Ovary (tissue), 9 donors: ENCODE data around the gene PAK2. TPM values are rescaled to one million over a fixed set of nuclear protein-coding genes. Genes with fewer than 3 reads are reported as not detected.

Experiments
- DNase-seq, 5 donors: peaks; one replicate each; pipeline ENCODE4 v3.0.0-alpha.2; 2019 to 2020
- H3K27ac ChIP-seq, 2 donors: fragments of 200-600 bp; one replicate each; pipeline versions ENCODE4 v1.5.1 to v1.8.0; 2019 to 2022
- H3K27me3 ChIP-seq: fragments of 200-600 bp; one replicate; pipeline ENCODE4 v1.8.0; 2022
- H3K36me3 ChIP-seq: fragments of 200-600 bp; sonication (generic); one replicate; pipeline ENCODE4 v1.5.1; 2019
- H3K4me1 ChIP-seq: one replicate; pipeline ENCODE4 v1.8.1; 2013; ENCODE audit warnings: mild to moderate bottlenecking, moderate library complexity; ENCODE audit not compliant: insufficient read depth
- H3K4me3 ChIP-seq: fragments of 200-600 bp; sonication (generic); one replicate; pipeline ENCODE4 v1.5.1; 2017
- H3K9me3 ChIP-seq, 2 donors: fragments of 200-600 bp in 1 of 2; sonication (generic) in 1 of 2; one replicate each; pipeline versions ENCODE4 v1.5.1 to v1.8.1; 2013 to 2019; ENCODE audit warnings: mild to moderate bottlenecking in 1 of 2, moderate library complexity in 1 of 2
- CTCF ChIP-seq, 3 donors: fragments of 450-650 bp in 2 of 3; fragments of 200-600 bp in 1 of 3; IDR thresholded peaks; one replicate each; pipeline versions ENCODE4 v1.5.1 to v1.8.0; 2016 to 2022; ENCODE audit warnings: antibody characterized with exemption in 3 of 3, mild to moderate bottlenecking in 1 of 3
- EP300 ChIP-seq: sonication (generic); formaldehyde crosslinking; IDR thresholded peaks from one replicate; pipeline ENCODE4 v1.6.1; 2017; ENCODE audit warnings: antibody characterized with exemption
- POLR2A ChIP-seq: fragments of 450-650 bp; IDR thresholded peaks from one replicate; pipeline ENCODE4 v1.6.1; 2017; ENCODE audit warnings: antibody characterized with exemption, mild to moderate bottlenecking, moderate library complexity
- WGBS, 3 donors: extraction: QIAGEN DNeasy Blood & Tissue Kit in 1 of 3; methylation state at CpG; one replicate each; pipeline versions ENCODE4 v1.1.5 to v1.1.7; 2013 to 2017; 5-methylcytosine and 5-hydroxymethylcytosine counted together
- intact Hi-C, 4 donors: fragments of 100-400 bp; cut with DNase I; formaldehyde crosslinking; loops; one replicate each; pipeline versions ENCODE4 v1.11.0 to v1.15.1; 2022 to 2023
- polyA plus RNA-seq, 2 donors: library from polyadenylated mRNA; stranded (reverse); fragments of 200-250 nt in 1 of 2; fragments of 350-450 nt in 1 of 2; fragmentation: Illumina TruSeq in 1 of 2; extraction: RNeasy Lipid Tissue Mini Kit (QIAGEN cat#74804) in 1 of 2; gene quantifications; one replicate each; pipeline ENCODE4 v1.2.3, GENCODE V29; 2013 to 2014
- total RNA-seq, 7 donors: library from RNA; depleted of rRNA in 2 of 7; stranded (reverse); fragments of >200 nt in 2 of 7; fragmentation: NEBNext Ultra II Directional in 3 of 7; extraction: Animal tissue kit (Norgen Biotek cat#: 25700) in 3 of 7; gene quantifications; one replicate each; pipeline versions ENCODE4 v1.1.0 to v1.2.4, GENCODE V29; 2016 to 2023
- donor health status: DM: no; HTN: no; CAD: no; lungs with moderate emphysema.
- donor health status: DM: no; HTN: no; CAD: no.
- donor health status: Bipolar disorder and iron deficiency.
- donor health status: DM: yes; HTN: yes; CAD: no.
- donor health status: DM: no; HTN: no; CAD: no.
- donor health status: DM: yes; HTN: yes; CAD: no.

PAK2 gene
- total and polyA plus RNA-seq, 9 donors = 17.0 to 59.5 (median 44.2) TPM

GRCh38 chr3:196700801-196701200 is 38.9 kb upstream of the PAK2 start:
- Histone ChIP-seq H3K27ac (no peak overlapping the region), H3K27me3 (no peaks in the 10 kb centered on the region), H3K4me1 (peaks cover 1% of the 10 kb centered on the region), H3K36me3 (no peaks in the 10 kb centered on the region), H3K9me3 (no peaks in the 10 kb centered on the region), H3K4me3 (no peak overlapping the region)
- no peak for DNase-seq
- WGBS, 3 donors = 80 to 85% (median 80%) methylated on average over 4 of the region's 4 CpGs
- TF ChIP-seq CTCF (IDR thresholded peaks at IDR 0.05) = no peak
- no peak for TF ChIP-seq EP300
- no peak for TF ChIP-seq POLR2A
- intact Hi-C loops = no loop called here

- WGBS, 3 donors = 79 to 82% (median 82%) methylated on average over 5 of the region's 5 CpGs
Measured at GRCh38 chr3:196706327-196706726, 33.3 kb upstream of the PAK2 start.

DNA sequence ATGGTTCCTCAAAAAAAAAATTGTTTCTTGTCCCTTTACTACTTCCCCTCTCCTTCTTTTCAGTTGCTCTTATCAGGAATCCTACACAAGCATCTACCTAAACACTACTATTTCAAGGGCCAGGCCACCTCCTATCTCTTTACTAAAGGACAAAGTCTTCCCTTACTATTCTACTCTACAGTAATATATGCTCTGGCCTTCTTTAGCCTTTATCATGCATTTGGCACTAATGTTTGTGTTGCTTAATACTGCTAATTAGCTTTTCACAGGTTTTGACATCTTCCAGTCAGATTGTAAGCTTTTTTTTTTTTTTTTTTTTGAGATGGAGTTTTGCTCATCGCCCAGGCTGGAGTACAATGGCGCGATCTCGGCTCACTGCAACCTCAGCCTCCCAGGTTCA is 32.9 kb upstream of the PAK2 start:
- DNase-seq = no peak
- Histone ChIP-seq H3K36me3 (no peaks in the 10 kb centered on the region), H3K4me3 (no peak overlapping the region), H3K27me3 (no peaks in the 10 kb centered on the region), H3K4me1 (peaks cover 2% of the 10 kb centered on the region), H3K27ac (no peak overlapping the region), H3K9me3 (no peaks in the 10 kb centered on the region)
- 96 to 100% (median 100%) methylated on average over 4 of the region's 4 CpGs for WGBS, 3 donors
- intact Hi-C loops = no loop called here
- no peak for TF ChIP-seq POLR2A
- no peak for TF ChIP-seq EP300
- TF ChIP-seq CTCF (IDR thresholded peaks at IDR 0.05) = no peak

More at GRCh38 chr3:196706327-196706726, 33.3 kb upstream of the PAK2 start:
- H3K27ac ChIP-seq = no peak overlapping the region
- no peaks in the 10 kb centered on the region for H3K27me3 ChIP-seq
- H3K9me3 ChIP-seq = no peaks in the 10 kb centered on the region
- no peak overlapping the region for H3K4me3 ChIP-seq
- no peaks in the 10 kb centered on the region for H3K36me3 ChIP-seq
- intact Hi-C loops = no loop called here
- peaks cover 2% of the 10 kb centered on the region for H3K4me1 ChIP-seq
- no peak for TF ChIP-seq EP300
- no peak for TF ChIP-seq POLR2A
- no peak for TF ChIP-seq CTCF (IDR thresholded peaks at IDR 0.05)
- no peak for DNase-seq

- H3K27ac ChIP-seq = no peak overlapping the region
- H3K27me3 ChIP-seq = no peaks in the 10 kb centered on the region
- WGBS, 3 donors = 93 to 95% (median 94%) methylated on average over 8 of the region's 8 CpGs
- intact Hi-C loops = no loop called here
- no peaks in the 10 kb centered on the region for H3K9me3 ChIP-seq
- TF ChIP-seq CTCF (IDR thresholded peaks at IDR 0.05) (no peak), EP300 (no peak), POLR2A (no peak)
- no peaks in the 10 kb centered on the region for H3K36me3 ChIP-seq
- DNase-seq = no peak
- peaks cover 2% of the 10 kb centered on the region for H3K4me1 ChIP-seq
- no peak overlapping the region for H3K4me3 ChIP-seq
Measured at GRCh38 chr3:196707566-196707965, 32.1 kb upstream of the PAK2 start.
